ENCODE data around the gene ARL3.

ARL3 gene

DNA sequence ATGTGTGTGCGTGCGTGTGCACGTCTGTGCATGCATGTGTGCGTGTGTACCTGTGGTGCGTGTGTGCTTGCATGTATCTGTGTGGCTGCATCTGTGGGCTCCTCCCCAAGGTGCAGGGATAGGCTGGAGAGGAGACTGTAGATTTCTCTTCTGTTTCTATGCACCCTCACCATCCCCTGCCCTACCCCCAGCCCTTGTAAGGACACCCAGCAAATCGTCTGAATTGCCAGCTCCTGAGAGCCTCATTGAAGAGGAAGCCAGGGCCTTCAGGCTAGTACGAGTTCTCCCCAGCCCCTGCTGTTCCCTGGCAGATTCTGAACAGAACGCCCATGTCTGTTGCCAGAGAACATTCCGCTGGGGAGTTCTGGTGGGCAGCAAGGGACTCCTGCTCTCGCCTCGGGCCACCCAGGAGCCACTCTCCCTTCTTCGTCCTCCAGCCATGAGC is 86.9 kb downstream of the ARL3 start:
- no peaks in the 10 kb centered on the region for H3K36me3 ChIP-seq
- TF ChIP-seq, protein P1, sequence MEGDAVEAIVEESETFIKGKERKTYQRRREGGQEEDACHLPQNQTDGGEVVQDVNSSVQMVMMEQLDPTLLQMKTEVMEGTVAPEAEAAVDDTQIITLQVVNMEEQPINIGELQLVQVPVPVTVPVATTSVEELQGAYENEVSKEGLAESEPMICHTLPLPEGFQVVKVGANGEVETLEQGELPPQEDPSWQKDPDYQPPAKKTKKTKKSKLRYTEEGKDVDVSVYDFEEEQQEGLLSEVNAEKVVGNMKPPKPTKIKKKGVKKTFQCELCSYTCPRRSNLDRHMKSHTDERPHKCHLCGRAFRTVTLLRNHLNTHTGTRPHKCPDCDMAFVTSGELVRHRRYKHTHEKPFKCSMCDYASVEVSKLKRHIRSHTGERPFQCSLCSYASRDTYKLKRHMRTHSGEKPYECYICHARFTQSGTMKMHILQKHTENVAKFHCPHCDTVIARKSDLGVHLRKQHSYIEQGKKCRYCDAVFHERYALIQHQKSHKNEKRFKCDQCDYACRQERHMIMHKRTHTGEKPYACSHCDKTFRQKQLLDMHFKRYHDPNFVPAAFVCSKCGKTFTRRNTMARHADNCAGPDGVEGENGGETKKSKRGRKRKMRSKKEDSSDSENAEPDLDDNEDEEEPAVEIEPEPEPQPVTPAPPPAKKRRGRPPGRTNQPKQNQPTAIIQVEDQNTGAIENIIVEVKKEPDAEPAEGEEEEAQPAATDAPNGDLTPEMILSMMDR (IDR thresholded peaks at IDR 0.05; ENCODE audit: low read depth, low read length), result no peak
- H3K4me3 ChIP-seq (ENCODE audit: low read depth, low read length), result no peak overlapping the region; the same call in 1 of the 2 replicates
- H3K4me1 ChIP-seq, result peaks cover 74% of the 10 kb centered on the region
- DNase-seq, result no peak
- H3K9me3 ChIP-seq, result no peaks in the 10 kb centered on the region
- no peaks in the 10 kb centered on the region for H3K27me3 ChIP-seq

DNA sequence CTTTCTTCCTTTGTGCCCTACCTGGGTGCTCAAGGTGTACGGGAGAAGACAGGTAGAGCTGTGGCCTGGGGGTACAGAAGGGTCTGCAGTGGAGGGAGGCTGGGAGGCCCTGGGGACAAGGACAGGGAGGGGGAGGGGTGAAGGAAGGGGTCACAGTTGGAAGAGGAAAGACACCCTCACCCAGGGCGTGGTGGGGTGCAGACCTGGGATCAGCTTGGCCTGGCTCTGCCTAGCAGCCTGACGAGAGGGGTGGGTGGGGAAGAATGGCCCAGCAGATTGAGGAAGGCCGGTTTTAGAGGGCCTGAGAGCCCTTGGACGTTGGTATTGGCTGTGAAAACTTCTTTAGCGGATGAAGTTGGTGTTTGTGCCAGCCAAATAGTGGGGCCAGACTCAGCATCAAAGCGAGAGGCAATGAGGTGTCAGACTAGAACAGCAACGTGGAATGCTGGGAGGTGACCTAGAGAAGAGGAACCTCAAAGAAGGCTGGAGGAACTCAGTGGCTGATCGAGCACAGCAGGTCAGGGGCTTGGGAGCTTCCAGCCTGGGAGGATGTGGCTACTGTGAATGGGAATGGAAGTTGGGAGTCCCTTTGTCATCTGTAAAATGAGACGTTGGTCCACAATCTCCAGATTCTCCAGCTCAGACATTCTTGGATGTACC is 88.0 kb downstream of the ARL3 start:
- no peaks in the 10 kb centered on the region for H3K36me3 ChIP-seq
- H3K4me1 ChIP-seq, result peaks cover 73% of the 10 kb centered on the region
- TF ChIP-seq, protein P1 (IDR thresholded peaks at IDR 0.05; ENCODE audit: low read depth, low read length), result no peak
- H3K27me3 ChIP-seq, result no peaks in the 10 kb centered on the region
- H3K4me3 ChIP-seq (ENCODE audit: low read depth, low read length), result no peak overlapping the region
- no peak for DNase-seq
- H3K9me3 ChIP-seq, result no peaks in the 10 kb centered on the region

DNA sequence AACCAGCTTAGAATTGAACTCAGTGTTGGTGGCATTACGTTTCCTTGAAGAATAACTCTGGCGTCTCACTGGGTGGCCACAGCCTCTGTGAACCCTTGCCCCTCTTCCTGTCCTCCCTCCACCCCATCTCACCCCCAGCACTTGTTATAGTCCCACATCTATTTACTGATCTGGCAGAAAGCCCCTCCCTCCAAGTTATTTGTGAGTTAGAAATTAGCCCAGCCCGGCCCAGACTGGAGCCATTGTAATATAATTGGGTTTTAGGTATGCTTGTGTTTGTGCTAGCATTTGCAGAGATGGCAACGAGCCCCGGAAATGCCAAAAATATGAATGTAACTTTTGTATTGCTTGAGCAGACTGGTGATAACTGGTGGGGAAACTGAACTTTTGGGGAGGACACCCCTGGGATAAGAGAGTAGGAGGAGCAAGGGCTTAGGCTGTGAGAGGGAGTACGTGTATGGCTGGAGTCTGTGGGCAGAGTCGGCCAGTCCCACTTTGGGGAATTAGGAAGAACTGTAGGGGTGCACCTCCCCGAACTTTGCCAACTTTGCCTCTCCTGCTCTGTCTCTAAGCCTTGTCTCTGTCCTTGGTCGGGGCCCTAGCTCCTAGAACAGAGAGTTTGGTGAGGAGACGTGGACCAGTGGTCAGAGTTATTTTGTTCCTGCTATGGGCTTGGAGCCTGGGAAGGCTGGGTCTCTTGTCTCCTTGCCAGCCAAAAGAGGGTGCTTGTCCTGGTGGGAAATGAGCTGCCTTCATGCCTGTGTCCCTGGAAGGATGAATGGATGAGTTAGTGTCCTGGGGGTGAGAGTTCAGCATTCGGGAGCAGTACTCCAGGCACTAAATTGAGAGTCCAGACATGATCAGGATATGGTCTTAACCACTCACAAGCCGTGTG is 89.2 kb downstream of the ARL3 start:
- TF ChIP-seq, protein P1 (IDR thresholded peaks at IDR 0.05; ENCODE audit: low read depth, low read length), result no peak
- DNase-seq, result no peak
- Histone ChIP-seq H3K4me3 (ENCODE audit: low read depth, low read length) (no peak overlapping the region), H3K9me3 (no peaks in the 10 kb centered on the region), H3K4me1 (peaks cover 76% of the 10 kb centered on the region), H3K27me3 (no peaks in the 10 kb centered on the region), H3K36me3 (no peaks in the 10 kb centered on the region)

DNA sequence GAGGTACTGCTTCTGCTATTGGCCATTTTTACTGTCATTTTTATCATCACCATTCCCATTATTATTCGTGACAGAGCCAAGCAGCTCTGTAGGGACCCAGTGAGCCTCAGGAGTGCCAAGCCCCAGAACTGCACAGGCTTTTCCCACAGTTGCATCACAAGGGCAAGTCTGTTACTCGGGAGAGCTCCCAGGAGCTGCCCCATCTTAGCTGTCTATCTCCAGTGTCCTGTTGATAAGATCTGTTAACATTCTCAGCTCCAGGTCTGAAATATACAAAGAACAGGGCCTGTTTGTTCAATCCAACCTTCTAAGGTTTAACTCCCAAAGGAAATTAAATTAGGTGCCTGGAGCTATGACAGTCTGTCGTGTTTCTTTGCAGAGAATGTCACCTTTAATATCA is 90.1 kb downstream of the ARL3 start:
- Histone ChIP-seq H3K9me3 (no peaks in the 10 kb centered on the region), H3K27me3 (no peaks in the 10 kb centered on the region), H3K4me3 (ENCODE audit: low read depth, low read length) (peak overlapping the region; percentile 10; the same call in 1 of the 2 replicates), H3K36me3 (no peaks in the 10 kb centered on the region), H3K4me1 (peaks cover 76% of the 10 kb centered on the region)
- TF ChIP-seq, protein P1 (IDR thresholded peaks at IDR 0.05; ENCODE audit: low read depth, low read length), result no peak
- no peak for DNase-seq

Measured in BE2C (cell line).